GM12878 (cell line): ENCODE measurements around the gene MXD4. TPM values are rescaled to one million over a fixed set of nuclear protein-coding genes. Genes with fewer than 3 reads are reported as not detected.

Experiments
- ATAC-seq: fragments of 200-7000 bp; cut with Tn5 transposase; 3 replicates; pipeline ENCODE4 v1.9.1; 2020; ENCODE audit warnings: mild to moderate bottlenecking, moderate library complexity
- BruUV-seq: library from RNA; stranded (reverse); fragments of 400-500 nt; replicated peaks from 2 replicates; lab custom pipeline; 2021; lab: Mats Ljungman, UMichigan
- CTCF ChIA-PET: fragments of 300-600 bp; sonication (Branson Sonifier 250); formaldehyde crosslinking; extraction: SDS; loops from one replicate; lab custom pipeline; 2021; ENCODE audit warnings: inconsistent platforms; lab: Yijun Ruan, JAX
- POLR2A ChIA-PET: fragments of 350-600 bp; formaldehyde crosslinking; extraction: SDS; loops from one replicate; lab custom pipeline; 2021; ENCODE audit warnings: inconsistent platforms; lab: Charles Lee
- RAD21 ChIA-PET: fragments of 300-600 bp; sonication (Branson Sonifier 250); formaldehyde crosslinking; loops from one replicate; lab custom pipeline; 2023; ENCODE audit warnings: antibody characterized with exemption; ENCODE audit not compliant: unreplicated experiment; lab: Charles Lee
- SMC1A ChIA-PET: fragments of 300-600 bp; sonication (Branson Sonifier 250); formaldehyde crosslinking; loops from one replicate; lab custom pipeline; 2023; ENCODE audit not compliant: unreplicated experiment, uncharacterized antibody; lab: Charles Lee
- DNase-seq: peaks from one replicate; pipeline ENCODE4 v3.0.0-alpha.2; 2011; ENCODE audit warnings: low read depth, low spot score
- FAIRE-seq: peaks from 3 replicates; lab custom pipeline; 2011; peaks lifted over from hg19 to GRCh38; lab: Jason Lieb, UNC
- H2AFZ ChIP-seq: 2 replicates; pipeline ENCODE4 v1.6.0; 2011; ENCODE audit warnings: low read depth, low read length, control low read depth; ENCODE audit not compliant: control insufficient read depth
- H3K27ac ChIP-seq: 2 replicates; pipeline ENCODE4 v1.5.1; 2011; ENCODE audit warnings: control low read depth; ENCODE audit not compliant: control insufficient read depth, insufficient read depth
- H3K27me3 ChIP-seq, 2 experiments: replicated peaks in 1 of 2; 2 replicates each; pipeline versions ENCODE4 v1.6.0 to v1.6.1; 2011; ENCODE audit warnings: low read length in 1 of 2; ENCODE audit not compliant: control insufficient read depth in 2 of 2, insufficient read depth in 2 of 2
- H3K36me3 ChIP-seq, 2 experiments: 2 replicates each; pipeline ENCODE4 v1.5.1; 2011; ENCODE audit warnings: low read length in 1 of 2; ENCODE audit not compliant: control insufficient read depth in 2 of 2, insufficient read depth in 2 of 2
- H3K4me1 ChIP-seq: 2 replicates; pipeline ENCODE4 v1.6.1; 2011; ENCODE audit warnings: mild to moderate bottlenecking, low read length, moderate library complexity, mixed read lengths; ENCODE audit not compliant: control insufficient read depth, insufficient read depth
- H3K4me2 ChIP-seq: 2 replicates; pipeline ENCODE4 v1.6.0; 2011; ENCODE audit warnings: control low read depth; ENCODE audit not compliant: control insufficient read depth, insufficient read depth
- H3K4me3 ChIP-seq: fragments of 200-600 bp; sonication (generic); 2 replicates; pipeline ENCODE4 v1.5.1; 2016
- H3K79me2 ChIP-seq: 2 replicates; pipeline ENCODE4 v1.6.0; 2011; ENCODE audit warnings: low read length; ENCODE audit not compliant: control insufficient read depth, insufficient read depth
- H3K9ac ChIP-seq: 2 replicates; pipeline ENCODE4 v1.8.0; 2011; ENCODE audit warnings: low read length, control low read depth, mixed read lengths; ENCODE audit not compliant: control insufficient read depth, insufficient read depth
- H3K9me3 ChIP-seq: replicated peaks from 3 replicates; pipeline ENCODE4 v1.5.1; 2011; ENCODE audit warnings: mild to moderate bottlenecking, low read length; ENCODE audit not compliant: control insufficient read depth, insufficient read depth
- H4K20me1 ChIP-seq: 2 replicates; pipeline ENCODE4 v1.6.0; 2011; ENCODE audit not compliant: control insufficient read depth, insufficient read depth
- KLF5 ChIP-seq: fragments of 450-650 bp; IDR thresholded peaks from 2 replicates; pipeline ENCODE4 v1.6.1; 2014; ENCODE audit warnings: mild to moderate bottlenecking; ENCODE audit not compliant: partially characterized antibody
- MEF2A ChIP-seq: IDR thresholded peaks from 2 replicates; pipeline ENCODE4 v1.6.1; 2011; ENCODE audit warnings: low read depth, mild to moderate bottlenecking, low read length, moderate library complexity; ENCODE audit not compliant: insufficient read depth
- MEF2B ChIP-seq: fragments of 450-650 bp; IDR thresholded peaks from 2 replicates; pipeline ENCODE4 v1.6.1; 2018; ENCODE audit warnings: mild to moderate bottlenecking, moderate library complexity; ENCODE audit not compliant: partially characterized antibody, poor library complexity, severe bottlenecking
- MTA3 ChIP-seq: IDR thresholded peaks from 2 replicates; pipeline ENCODE4 v1.6.1; 2012; ENCODE audit warnings: low read length, inconsistent platforms, borderline replicate concordance
- NFYB ChIP-seq: IDR thresholded peaks from 2 replicates; pipeline ENCODE4 v1.6.1; 2011; ENCODE audit warnings: low read depth, mild to moderate bottlenecking, low read length, improper control_type of control experiment, moderate library complexity; ENCODE audit not compliant: insufficient read depth
- RUNX3 ChIP-seq: IDR thresholded peaks from 2 replicates; pipeline ENCODE4 v1.6.1; 2012; ENCODE audit warnings: low read length, inconsistent platforms
- SIN3A ChIP-seq: IDR thresholded peaks from 2 replicates; pipeline ENCODE4 v1.6.1; 2012; ENCODE audit warnings: low read depth, low read length, improper control_type of control experiment
- YBX1 ChIP-seq: fragments of 450-650 bp; IDR thresholded peaks from 2 replicates; pipeline ENCODE4 v1.6.1; 2016; ENCODE audit warnings: antibody characterized with exemption
- ZNF217 ChIP-seq: fragments of 450-650 bp; IDR thresholded peaks from 2 replicates; pipeline ENCODE4 v1.6.1; 2017; ENCODE audit warnings: antibody characterized with exemption, mild to moderate bottlenecking
- WGBS: methylation state at CpG from one replicate; pipeline ENCODE4 v1.1.6; 2016; ENCODE audit warnings: low lambda C conversion rate; ENCODE audit not compliant: insufficient replicate concordance, insufficient coverage; ENCODE audit errors: missing lambda C conversion rate; 5-methylcytosine and 5-hydroxymethylcytosine counted together
- in situ Hi-C: fragments of 300-500 bp; cut with MboI; formaldehyde crosslinking; loops from 9 replicates; pipeline ENCODE4 v1.14.3; 2018; ENCODE audit warnings: mixed read lengths
- intact Hi-C: fragments of 100-400 bp; cut with micrococcal nuclease; formaldehyde crosslinking; loops from one replicate; pipeline ENCODE4 v1.14.2; 2022; ENCODE audit not compliant: unreplicated experiment
- polyA plus RNA-seq, 11 experiments: library from polyadenylated mRNA; depleted of rRNA in 4 of 11; unstranded in 6 of 11; stranded (reverse) in 5 of 11; fragments of >200 nt; fragmentation: Nextera tagmentation in 4 of 11; fragmentation: Illumina TruSeq in 1 of 11; extraction: Ambion mirVana in 4 of 11; extraction: Trizol in 1 of 11; gene quantifications; 1 replicate in 1 of 11; 2 replicates in 10 of 11; pipeline versions ENCODE4 v1.2.1 to v1.2.3, GENCODE V29; 2011 to 2016; ENCODE audit warnings: inconsistent platforms in 2 of 11, missing spikeins in 2 of 11, low read depth in 1 of 11
- total RNA-seq, 4 experiments: library from RNA; depleted of rRNA in 3 of 4; stranded (reverse); fragments of >200 nt in 3 of 4; fragmentation: Illumina TruSeq in 1 of 4; extraction: Trizol in 1 of 4; gene quantifications; 2 replicates each; pipeline versions ENCODE4 v1.2.1 to v1.2.3, GENCODE V29; 2013 to 2021

The MXD4 gene
- total and polyA plus RNA-seq, 10 of the 15 experiments (the other 5 are each of a cell fraction or from before 2014, with no cell fraction given) = 0.21 to 25.6 (median 5.2) TPM

DNA sequence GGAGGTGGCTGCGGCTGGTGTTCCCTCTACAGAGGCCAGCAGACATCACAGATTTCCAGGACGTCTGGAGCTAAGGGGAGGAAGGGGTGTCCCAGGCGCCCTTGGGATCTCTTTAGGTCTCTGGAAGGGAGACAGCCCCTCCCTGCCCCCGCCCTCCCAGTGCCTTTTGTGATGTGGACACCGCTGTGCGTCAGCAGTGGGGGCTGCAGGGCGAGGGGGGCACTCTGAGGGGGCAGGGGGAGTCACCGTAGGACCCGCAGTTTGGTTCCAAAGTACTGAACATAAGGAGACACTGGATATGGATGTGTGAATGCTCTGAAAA lies 25.6 kb upstream of the MXD4 start:
- ChIA-PET CTCF (no interaction called here), POLR2A (no interaction called here), RAD21 (no interaction called here), SMC1A (no interaction called here)
- TF ChIP-seq MTA3 (no peak), MEF2A (no peak), RUNX3 (no peak), YBX1 (no peak), MEF2B (no peak), NFYB (no peak), KLF5 (no peak), SIN3A (no peak), ZNF217 (no peak)
- intact Hi-C loops (no loop called here), in situ Hi-C loops (no loop called here)
- Histone ChIP-seq H3K4me1 (peaks cover 8% of the 10 kb centered on the region; the same call in 1 of the 2 replicates), H3K9ac (no peak overlapping the region), H3K27me3 (peaks cover 0 to 1% of the 10 kb centered on the region in 2 experiments; a peak in 2 of 4 replicates), H4K20me1 (no peaks in the 10 kb centered on the region), H2AFZ (no peak overlapping the region), H3K9me3 (no peaks in the 10 kb centered on the region), H3K4me2 (no peak overlapping the region), H3K4me3 (no peak overlapping the region), H3K27ac (no peak overlapping the region), H3K36me3 (no peaks in the 10 kb centered on the region), H3K79me2 (no peaks in the 10 kb centered on the region)
- DNase-seq = no peak
- no peak for ATAC-seq
- no peak for FAIRE-seq
- BruUV-seq = no TSS peak
- WGBS = 29% methylated on average over 5 of the region's 9 CpGs
